Upper lobe of left lung (tissue), 4 donors: ENCODE data around the gene KRABD2.

ENCODE experiments used
- POLR2A ChIP-seq, 4 donors: fragments of 450-650 bp; IDR thresholded peaks; one replicate each; pipeline ENCODE4 v1.5.1; 2016 to 2017; ENCODE audit warnings: antibody characterized with exemption in 4 of 4, mild to moderate bottlenecking in 2 of 4
- TF ChIP-seq, protein P1 (sequence below), 6 experiments: fragments of 450-650 bp in 4 of 6; fragments of 200-600 bp in 2 of 6; sonication (generic) in 2 of 6; IDR thresholded peaks; one replicate each; pipeline ENCODE4 v1.5.1; 2016 to 2019; ENCODE audit warnings: antibody characterized with exemption in 6 of 6

GRCh38 chr17:8418471-8418870 is 42.0 kb upstream of the KRABD2 start:
- no peak for TF ChIP-seq POLR2A (IDR thresholded peaks at IDR 0.05)
- TF ChIP-seq, protein P1, sequence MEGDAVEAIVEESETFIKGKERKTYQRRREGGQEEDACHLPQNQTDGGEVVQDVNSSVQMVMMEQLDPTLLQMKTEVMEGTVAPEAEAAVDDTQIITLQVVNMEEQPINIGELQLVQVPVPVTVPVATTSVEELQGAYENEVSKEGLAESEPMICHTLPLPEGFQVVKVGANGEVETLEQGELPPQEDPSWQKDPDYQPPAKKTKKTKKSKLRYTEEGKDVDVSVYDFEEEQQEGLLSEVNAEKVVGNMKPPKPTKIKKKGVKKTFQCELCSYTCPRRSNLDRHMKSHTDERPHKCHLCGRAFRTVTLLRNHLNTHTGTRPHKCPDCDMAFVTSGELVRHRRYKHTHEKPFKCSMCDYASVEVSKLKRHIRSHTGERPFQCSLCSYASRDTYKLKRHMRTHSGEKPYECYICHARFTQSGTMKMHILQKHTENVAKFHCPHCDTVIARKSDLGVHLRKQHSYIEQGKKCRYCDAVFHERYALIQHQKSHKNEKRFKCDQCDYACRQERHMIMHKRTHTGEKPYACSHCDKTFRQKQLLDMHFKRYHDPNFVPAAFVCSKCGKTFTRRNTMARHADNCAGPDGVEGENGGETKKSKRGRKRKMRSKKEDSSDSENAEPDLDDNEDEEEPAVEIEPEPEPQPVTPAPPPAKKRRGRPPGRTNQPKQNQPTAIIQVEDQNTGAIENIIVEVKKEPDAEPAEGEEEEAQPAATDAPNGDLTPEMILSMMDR (IDR thresholded peaks at IDR 0.05), result no peak
